Choroid plexus epithelial cell (primary cell): ENCODE results near the gene CREB3L1.

Experiments used
- DNase-seq: peaks from one replicate; pipeline ENCODE4 v3.0.0-alpha.2; 2010; ENCODE audit warnings: low read depth
- H3K4me3 ChIP-seq: 2 replicates; pipeline ENCODE4 v1.5.1; 2011; ENCODE audit warnings: low read depth, mild to moderate bottlenecking, control low read depth, low read length, moderate library complexity
- TF ChIP-seq, protein P1 (sequence below): conservative IDR thresholded peaks from 2 replicates; pipeline ENCODE4 v1.5.1; 2011; ENCODE audit warnings: low read depth, mild to moderate bottlenecking, control low read depth, inconsistent platforms, low read length, moderate library complexity

The CREB3L1 gene

GRCh38 chr11:46351606-46352005 lies 74.1 kb downstream of the CREB3L1 start:
- TF ChIP-seq, protein P1, sequence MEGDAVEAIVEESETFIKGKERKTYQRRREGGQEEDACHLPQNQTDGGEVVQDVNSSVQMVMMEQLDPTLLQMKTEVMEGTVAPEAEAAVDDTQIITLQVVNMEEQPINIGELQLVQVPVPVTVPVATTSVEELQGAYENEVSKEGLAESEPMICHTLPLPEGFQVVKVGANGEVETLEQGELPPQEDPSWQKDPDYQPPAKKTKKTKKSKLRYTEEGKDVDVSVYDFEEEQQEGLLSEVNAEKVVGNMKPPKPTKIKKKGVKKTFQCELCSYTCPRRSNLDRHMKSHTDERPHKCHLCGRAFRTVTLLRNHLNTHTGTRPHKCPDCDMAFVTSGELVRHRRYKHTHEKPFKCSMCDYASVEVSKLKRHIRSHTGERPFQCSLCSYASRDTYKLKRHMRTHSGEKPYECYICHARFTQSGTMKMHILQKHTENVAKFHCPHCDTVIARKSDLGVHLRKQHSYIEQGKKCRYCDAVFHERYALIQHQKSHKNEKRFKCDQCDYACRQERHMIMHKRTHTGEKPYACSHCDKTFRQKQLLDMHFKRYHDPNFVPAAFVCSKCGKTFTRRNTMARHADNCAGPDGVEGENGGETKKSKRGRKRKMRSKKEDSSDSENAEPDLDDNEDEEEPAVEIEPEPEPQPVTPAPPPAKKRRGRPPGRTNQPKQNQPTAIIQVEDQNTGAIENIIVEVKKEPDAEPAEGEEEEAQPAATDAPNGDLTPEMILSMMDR: no peak
- DNase-seq: no peak
- H3K4me3 ChIP-seq: no peak overlapping the region

DNA sequence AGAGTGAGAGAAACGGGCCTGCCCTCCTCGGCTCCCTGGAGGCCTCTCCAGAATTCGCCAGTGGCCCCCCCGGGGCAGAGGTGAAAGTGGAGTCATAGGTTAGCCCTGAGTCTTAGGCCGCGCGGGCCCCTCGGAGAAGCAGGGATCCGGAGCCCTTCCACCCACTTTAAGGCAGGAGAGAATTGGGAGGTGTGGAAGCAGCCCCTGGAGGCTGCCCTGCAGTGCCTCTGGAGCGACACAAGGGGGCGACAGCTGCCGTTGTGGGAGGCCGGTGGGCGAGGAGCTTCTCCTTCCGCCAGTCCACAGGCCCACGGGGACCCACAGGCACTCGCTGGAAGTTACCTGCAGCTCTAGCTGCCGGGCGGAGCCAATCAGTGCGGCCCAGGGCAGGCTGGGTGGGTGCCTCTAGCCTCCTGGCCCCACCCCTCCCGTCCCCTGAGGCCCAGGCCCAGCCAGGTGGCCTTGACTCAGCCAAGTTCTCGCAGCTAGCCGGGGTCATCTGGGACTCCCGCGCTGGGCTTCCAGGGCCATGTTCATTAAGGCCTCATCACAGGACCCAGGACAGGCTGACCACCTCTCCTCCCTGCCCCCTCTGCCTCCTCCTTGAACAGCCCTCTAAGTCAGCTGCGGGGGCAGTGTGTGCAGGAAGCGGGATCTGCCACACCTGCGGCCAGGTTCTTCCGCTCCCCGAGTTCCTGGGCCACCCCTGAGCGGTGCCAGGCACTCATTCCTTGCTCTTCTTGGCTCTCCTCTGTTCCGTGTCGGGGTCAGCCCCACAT lies 74.8 kb downstream of the CREB3L1 start:
- TF ChIP-seq, protein P1: peak; percentile 93
- DNase-seq: peak; percentile 69
- H3K4me3 ChIP-seq: no peak overlapping the region

DNA sequence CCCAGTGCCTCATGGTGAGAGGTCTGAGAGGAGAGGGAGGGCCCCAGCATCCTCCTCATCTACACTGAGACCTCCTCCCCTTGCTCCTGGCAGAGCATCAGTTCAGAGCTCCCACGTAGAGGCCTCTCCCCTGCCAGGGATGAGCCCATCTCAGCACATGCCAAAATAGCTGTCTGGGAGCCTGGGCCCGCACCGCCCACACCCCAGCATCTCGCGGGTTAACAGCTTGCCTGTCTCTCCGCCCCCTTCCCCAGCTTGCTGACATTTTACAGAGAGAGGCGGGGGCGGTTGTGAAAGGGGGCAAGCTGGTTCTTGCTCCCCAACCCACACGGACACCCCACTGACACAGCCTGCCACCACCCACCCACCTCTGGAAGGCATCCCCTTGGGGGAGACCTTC lies 76.2 kb downstream of the CREB3L1 start:
- no peak overlapping the region for H3K4me3 ChIP-seq
- TF ChIP-seq, protein P1: no peak
- DNase-seq: no peak

DNA sequence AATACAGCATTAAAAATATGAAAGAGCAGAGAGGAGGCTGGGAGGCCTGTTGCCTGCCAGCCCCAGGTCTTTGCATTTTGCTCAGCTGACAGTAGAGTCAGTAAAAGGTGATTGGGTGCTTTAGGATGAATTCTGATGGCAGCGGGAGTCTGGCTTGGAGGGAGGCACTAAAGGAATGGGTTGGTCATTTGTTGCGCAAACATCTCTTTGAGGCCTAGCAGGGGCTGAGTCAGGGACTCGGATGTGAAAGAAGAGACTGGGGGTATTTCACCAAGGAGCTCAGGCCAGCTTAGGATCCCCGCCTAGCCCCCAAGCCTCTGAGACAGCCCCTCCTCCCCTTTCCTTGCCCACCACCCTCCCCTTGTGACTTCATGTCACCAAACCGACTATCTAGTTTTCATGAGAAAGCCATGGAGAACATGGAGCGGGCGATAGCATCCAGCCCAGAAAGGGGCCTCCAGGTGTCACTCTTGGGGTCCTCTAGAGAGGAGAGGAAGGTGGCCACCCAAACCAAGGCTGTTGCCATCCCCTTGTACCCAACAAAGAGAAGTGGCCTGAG lies 79.5 kb downstream of the CREB3L1 start:
- TF ChIP-seq, protein P1: no peak
- DNase-seq: peak; percentile 92
- H3K4me3 ChIP-seq: no peak overlapping the region

- TF ChIP-seq, protein P1: no peak
- no peak overlapping the region for H3K4me3 ChIP-seq
- DNase-seq: peak; percentile 56
Observed at GRCh38 chr11:46357483-46357936, 80.0 kb downstream of the CREB3L1 start.

DNA sequence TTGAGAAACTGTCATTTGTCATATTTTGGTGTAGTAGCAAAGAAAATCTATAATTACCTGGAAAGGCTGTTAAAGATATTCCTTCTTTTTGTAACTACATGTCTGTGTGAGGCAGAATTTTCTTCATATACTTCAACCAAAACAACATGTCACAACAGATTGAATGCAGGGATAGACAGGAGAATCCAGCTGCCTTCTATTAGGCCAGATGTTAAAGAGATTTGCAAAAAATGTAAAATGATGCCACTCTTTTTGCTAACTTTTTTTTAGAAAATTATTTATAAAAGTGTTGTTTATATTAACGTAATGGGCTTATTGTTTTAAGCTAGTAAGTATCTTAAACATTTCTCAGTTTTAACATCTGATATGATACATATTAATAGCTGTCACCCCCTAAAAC lies 82.5 kb downstream of the CREB3L1 start:
- no peak overlapping the region for H3K4me3 ChIP-seq
- TF ChIP-seq, protein P1: no peak
- no peak for DNase-seq

DNA sequence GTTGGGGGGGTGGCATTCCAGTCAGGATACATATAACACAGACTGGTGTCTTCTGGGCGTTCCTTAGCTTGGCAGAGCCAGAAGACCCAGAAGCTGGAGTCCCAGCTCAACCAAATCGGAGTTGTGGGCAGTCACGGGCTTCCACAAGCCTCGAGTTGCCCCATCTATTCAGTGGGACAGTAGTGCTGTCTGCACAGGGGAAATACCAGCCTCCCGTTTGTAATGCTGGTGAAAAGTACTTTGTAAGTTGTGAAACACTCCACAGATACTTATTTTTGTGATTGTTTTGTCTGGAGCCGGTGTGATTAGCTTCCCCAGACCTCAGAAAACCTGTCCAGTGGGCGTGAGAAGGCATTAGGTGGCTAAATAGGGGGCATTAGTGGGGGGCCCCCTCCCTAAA lies 83.4 kb downstream of the CREB3L1 start:
- TF ChIP-seq, protein P1: no peak
- H3K4me3 ChIP-seq: no peak overlapping the region
- DNase-seq: peak; percentile 39
